Activated T-cell treated with anti-CD3 and anti-CD28 coated beads, Interleukin-2, amount 50 U/mL, for 72 hours (primary cell): ENCODE data around the gene GARIN5B. TPM values are rescaled to one million over a fixed set of nuclear protein-coding genes. Genes with fewer than 3 reads are reported as not detected.
"Not testable (repeated sequence)": the region's sequence is repeated elsewhere in the genome, so short reads cannot be mapped to it uniquely, and the experiment has no call there.

Source experiments
- ATAC-seq, 2 donors: fragments of 150-1000 bp; cut with Tn5 transposase; replicated peaks in 1 of 2; 2 replicates each; pipeline ENCODE4 v1.10.0; 2021; ENCODE audit warnings: moderate library complexity in 2 of 2, mild to moderate bottlenecking in 1 of 2
- DNase-seq, 2 donors: peaks; one replicate each; pipeline ENCODE4 v3.0.0; 2021 to 2022; ENCODE audit warnings: mixed read lengths in 1 of 2
- H3K27ac Mint-ChIP-seq: one replicate; pipeline ENCODE4 v1.8.0; 2022; ENCODE audit warnings: mild to moderate bottlenecking, moderate library complexity, mixed read lengths
- H3K27me3 Mint-ChIP-seq: one replicate; pipeline ENCODE4 v1.8.0; 2022; ENCODE audit warnings: low read depth, mixed read lengths
- H3K36me3 Mint-ChIP-seq, 2 donors: one replicate each; pipeline ENCODE4 v1.8.0; 2022; ENCODE audit warnings: mixed read lengths in 2 of 2, mild to moderate bottlenecking in 1 of 2; ENCODE audit not compliant: insufficient read depth in 2 of 2
- H3K4me1 Mint-ChIP-seq: one replicate; pipeline ENCODE4 v1.8.0; 2022; ENCODE audit warnings: low read depth, mixed read lengths
- H3K4me3 Mint-ChIP-seq, 2 donors: one replicate each; pipeline ENCODE4 v1.8.0; 2022; ENCODE audit warnings: mild to moderate bottlenecking in 2 of 2, mixed read lengths in 2 of 2, moderate library complexity in 2 of 2
- H3K9me3 Mint-ChIP-seq, 2 donors: one replicate each; pipeline ENCODE4 v1.8.0; 2022; ENCODE audit warnings: mixed read lengths in 2 of 2
- total RNA-seq, 2 donors: library from RNA; stranded (reverse); gene quantifications; one replicate each; pipeline ENCODE4 v1.2.3, GENCODE V29; 2022

Gene GARIN5B
- total RNA-seq, result under 1 TPM in 1 of 2 donors, not detected in 1; 0.07 TPM

DNA sequence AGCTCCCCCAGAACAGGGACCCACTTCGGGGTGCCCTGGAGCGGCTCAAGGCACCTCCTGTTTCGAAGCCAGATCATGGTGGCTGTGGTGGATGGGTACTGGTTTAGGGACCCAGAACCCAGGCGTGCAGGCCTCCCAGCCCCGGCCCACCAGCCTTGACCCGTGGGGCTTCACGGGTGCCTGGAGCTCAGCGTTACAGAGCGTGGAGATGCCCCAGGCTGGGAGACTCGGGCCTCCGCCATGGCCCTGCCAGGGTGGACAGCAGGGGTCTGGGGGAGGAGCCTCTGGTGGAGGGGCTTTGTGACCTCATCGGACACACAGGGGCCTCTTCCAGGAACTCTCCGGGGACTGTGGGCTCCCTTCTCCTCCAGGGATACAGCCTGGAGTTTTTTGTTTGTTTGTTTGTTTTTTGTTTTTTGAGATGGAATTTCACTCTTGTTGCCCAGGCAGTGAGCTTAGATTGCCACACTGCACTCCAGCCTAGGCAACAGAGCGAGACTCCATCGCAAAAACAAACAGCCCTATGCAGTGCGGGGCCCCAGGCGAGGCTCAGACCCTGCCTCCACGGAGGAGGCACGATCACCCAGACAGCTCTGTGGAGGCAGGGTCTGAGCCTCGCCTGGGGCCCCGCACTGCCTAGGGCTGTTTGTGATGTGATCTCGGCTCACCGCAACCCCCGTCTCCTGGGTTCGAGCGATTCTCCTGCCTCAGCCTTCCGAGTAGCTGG lies at the start of gene GARIN5B:
GARIN5B (minus strand) TSS at position 271 of the 727 bp plus-strand sequence; CDS start at position 77, 194 bp downstream.
- Mint-ChIP-seq H3K4me1 (no peaks in the 10 kb centered on the region), H3K9me3 (no peaks in the 10 kb centered on the region), H3K27me3 (no peaks in the 10 kb centered on the region), H3K36me3 (no peaks in the 10 kb centered on the region), H3K27ac (no peak within 1 kb of the TSS), H3K4me3 (no peak within 1 kb of the TSS)
- ATAC-seq, result no peak
- no peak for DNase-seq

DNA sequence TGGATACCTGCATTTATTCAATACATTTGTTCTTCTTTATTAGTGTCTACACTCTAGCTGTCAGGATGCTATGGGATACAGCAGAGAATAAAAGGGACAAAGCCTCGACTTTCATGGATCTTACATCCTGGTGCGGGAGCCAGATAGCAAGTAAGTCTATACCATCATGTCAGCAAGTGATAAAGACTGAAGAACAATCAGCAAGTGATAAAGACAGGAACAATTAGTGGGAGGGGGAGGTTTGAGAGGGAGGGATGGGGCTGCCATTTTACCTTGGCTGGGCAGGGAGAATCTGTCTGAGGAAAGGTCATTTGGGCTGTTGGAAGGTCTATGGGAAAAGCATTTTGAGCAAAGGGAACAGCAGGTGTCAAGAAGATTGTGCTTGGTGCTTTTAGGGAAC lies 47.1 kb upstream of the GARIN5B start:
- H3K27ac Mint-ChIP-seq, result no peak overlapping the region
- peaks cover 6% of the 10 kb centered on the region for H3K27me3 Mint-ChIP-seq
- DNase-seq (no peak), ATAC-seq (no peak)
- H3K36me3 Mint-ChIP-seq, result peaks cover 15 to 21% of the 10 kb centered on the region in 2 donors
- peaks cover 0 to 2% of the 10 kb centered on the region in 2 donors for H3K9me3 Mint-ChIP-seq
- H3K4me3 Mint-ChIP-seq, result no peak overlapping the region
- peaks cover 25% of the 10 kb centered on the region for H3K4me1 Mint-ChIP-seq

DNA sequence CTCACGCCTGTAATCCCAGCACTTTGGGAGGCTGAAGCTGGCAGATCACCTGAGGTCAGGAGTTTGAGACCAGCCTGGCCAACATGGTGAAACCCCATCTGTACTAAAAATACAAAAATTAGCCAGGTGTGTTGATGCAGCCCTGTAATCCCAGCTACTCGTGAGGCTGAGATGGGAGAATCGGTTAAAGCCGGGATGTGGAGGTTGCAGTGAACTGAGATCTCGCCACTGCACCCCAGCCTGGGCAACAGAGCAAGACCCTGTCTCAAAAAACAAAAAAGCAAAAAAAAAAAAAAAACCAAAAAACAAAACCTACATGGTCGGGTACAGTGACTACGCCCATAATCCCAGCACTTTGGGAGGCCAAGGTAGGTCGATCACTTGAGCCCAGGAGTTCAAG lies 46.1 kb upstream of the GARIN5B start:
- not testable (repeated sequence) for H3K27ac Mint-ChIP-seq, H3K27me3 Mint-ChIP-seq, H3K9me3 Mint-ChIP-seq, DNase-seq, ATAC-seq
- Mint-ChIP-seq H3K4me3 (peak overlapping the region in 1 of 2 donors; percentile 88), H3K4me1 (peaks cover 25% of the 10 kb centered on the region), H3K36me3 (peaks cover 15 to 21% of the 10 kb centered on the region in 2 donors)

DNA sequence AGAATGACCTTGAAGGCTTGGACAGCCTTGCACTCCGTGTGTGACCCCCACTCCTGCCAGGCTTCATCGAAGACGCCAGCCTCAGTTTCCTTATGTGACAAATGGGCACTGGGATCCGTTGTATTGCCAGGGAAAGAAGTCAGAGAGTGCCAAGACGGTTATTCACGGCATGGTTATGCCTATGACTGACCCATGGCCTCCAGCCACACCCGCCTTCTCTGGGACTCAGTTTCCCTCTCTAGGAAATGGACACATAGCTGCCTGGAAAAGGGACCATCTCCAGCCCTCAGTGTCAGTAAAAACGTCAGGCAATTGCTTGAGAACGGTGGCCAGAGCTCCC lies 45.4 kb upstream of the GARIN5B start:
- DNase-seq (no peak), ATAC-seq (no peak)
- Mint-ChIP-seq H3K9me3 (peaks cover 0 to 2% of the 10 kb centered on the region in 2 donors), H3K27ac (peak overlapping the region; percentile 93), H3K27me3 (peaks cover 6% of the 10 kb centered on the region), H3K4me3 (peak overlapping the region; percentile 88 to 95), H3K4me1 (peaks cover 26% of the 10 kb centered on the region), H3K36me3 (peaks cover 15 to 21% of the 10 kb centered on the region in 2 donors)

DNA sequence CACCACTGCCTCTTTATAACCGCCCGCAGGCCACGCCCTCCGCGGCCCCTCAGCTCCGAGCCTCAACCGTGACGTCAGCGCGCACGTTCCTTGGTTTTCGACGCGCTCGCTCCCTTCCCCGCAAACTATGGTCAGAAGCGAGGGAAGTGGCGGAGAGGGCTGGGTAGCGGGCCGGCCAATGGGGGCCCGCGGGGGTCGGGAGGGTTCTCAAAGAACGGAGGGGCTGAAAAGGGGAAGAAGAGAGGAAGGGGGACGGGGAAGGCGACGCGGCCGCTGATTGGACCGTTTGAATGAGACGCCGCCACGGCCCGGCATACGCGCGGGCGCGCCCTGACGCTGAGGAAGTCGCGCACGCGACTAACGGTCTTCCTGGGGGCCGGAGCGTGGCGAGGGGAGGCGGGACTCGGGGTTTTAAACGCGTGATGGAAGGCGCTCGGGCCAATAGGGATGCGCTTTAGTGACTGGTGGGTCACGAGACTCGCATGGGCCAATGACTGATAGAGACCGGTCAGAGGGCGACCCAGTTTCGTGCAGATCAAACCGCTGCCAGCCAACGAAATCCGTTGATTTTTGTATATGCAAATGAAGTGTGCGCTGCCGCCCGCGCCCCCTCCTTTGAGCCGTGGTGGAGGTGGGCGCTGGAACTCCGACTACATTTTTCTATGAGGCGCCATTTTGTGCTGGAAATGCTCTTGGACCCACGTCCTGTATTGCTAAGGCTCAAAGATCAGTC lies 44.9 kb upstream of the GARIN5B start:
- H3K9me3 Mint-ChIP-seq, result peaks cover 0 to 2% of the 10 kb centered on the region in 2 donors
- ATAC-seq, result peak; percentile 85 to 90
- peaks cover 6% of the 10 kb centered on the region for H3K27me3 Mint-ChIP-seq
- H3K27ac Mint-ChIP-seq, result peak overlapping the region; percentile 93
- DNase-seq, result peak; percentile 96 to 98
- peaks cover 17 to 25% of the 10 kb centered on the region in 2 donors for H3K36me3 Mint-ChIP-seq
- peak overlapping the region; percentile 88 to 95 for H3K4me3 Mint-ChIP-seq
- peaks cover 32% of the 10 kb centered on the region for H3K4me1 Mint-ChIP-seq

DNA sequence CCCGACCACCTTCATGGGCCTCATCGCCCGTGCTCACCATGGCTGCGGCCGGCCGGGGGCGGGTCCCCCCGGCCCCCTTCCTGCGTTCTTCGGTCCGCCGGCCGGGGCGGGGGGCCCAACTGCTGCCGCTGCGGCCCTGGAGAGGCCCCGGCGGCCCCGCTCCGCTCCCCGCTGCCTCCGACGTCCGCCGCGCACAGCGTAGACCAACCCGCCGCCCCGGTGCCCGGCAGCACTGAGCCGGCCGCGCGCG lies 44.4 kb upstream of the GARIN5B start, which contains the start of gene UBE2S:
UBE2S (minus strand) TSS at position 239 of the 250 bp plus-strand sequence; CDS start at position 40, 199 bp downstream.
- H3K36me3 Mint-ChIP-seq, result peaks cover 18 to 28% of the 10 kb centered on the region in 2 donors
- H3K4me3 Mint-ChIP-seq, result peak within 1 kb of the TSS; percentile 88 to 95
- H3K27me3 Mint-ChIP-seq, DNase-seq, H3K9me3 Mint-ChIP-seq: not testable (repeated sequence)
- H3K27ac Mint-ChIP-seq, result peak within 1 kb of the TSS; percentile 93
- peaks cover 35% of the 10 kb centered on the region for H3K4me1 Mint-ChIP-seq
- ATAC-seq, result peak; percentile 69 to 71

DNA sequence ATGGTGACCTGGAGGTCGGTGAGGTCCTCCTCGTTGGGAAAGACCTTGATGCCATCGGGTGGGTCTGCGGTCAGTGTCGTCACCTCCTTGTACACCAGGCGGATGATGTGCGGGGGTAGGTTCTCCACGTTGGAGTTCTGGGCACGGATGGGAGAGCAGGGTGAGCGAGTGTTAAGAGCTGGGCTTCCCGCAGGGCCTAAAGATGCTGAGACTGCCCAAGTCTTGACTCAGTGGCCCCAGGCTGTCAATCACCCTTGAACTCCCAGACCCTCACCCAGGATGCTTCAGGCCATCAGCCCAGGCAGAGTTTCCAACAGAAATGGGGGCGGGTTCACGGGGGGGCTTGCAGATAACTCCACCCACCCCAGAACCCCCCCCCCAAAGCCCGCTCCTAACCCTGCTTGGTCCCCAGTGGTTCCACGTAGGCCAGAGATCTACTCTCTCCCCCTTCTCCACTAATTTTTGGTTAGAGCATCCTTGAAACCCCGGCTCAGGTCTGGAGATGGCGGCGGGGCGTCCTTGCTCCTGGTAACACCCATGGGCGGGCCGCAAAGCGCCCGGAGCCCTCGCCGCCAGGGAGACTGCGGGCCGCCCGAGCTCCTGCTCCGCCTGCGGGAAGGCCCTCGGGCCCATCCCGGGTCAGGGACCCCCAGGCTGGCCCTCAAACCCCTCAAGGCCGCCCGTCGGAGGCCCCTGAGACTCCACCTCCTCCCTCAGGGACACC lies 43.9 kb upstream of the GARIN5B start:
- Mint-ChIP-seq H3K27me3 (peaks cover 6% of the 10 kb centered on the region), H3K27ac (peak overlapping the region; percentile 89), H3K36me3 (peaks cover 18 to 28% of the 10 kb centered on the region in 2 donors), H3K4me1 (peaks cover 38% of the 10 kb centered on the region), H3K9me3 (peaks cover 0 to 2% of the 10 kb centered on the region in 2 donors), H3K4me3 (peak overlapping the region; percentile 88 to 95)
- ATAC-seq (no peak), DNase-seq (no peak)

DNA sequence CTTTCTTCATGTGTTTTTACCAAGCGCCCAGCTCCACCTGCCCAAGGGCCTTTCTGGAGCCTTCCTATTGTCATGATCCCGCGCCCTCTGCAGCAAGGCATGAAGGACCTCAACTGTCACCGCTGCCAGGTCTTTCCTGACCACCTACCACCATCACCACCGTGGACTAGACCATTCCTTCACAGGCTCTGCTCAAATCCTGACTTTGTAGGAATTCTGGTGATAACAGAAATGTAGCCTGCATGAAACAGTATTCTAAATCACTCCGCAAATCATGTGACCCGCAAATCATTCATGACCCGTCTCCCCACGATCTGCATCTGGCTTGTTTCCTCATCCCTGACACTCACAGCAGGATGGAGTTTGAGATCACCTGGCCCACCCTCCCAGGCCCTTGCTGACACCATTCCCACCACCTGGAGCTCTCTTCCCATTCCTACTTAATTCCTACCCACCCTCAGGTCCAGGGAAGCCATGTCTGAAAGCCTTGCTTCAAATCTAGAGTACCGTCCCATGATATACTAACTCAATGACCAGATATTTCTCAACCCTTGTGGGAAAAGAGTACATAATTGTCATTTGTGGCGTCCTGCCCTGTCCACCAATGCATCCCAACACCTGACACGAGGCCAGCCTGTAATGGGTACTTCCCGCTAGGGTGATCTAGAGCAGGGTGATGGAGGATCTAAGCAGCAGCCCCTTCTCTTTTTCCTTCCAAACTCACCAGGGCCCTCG lies 43.2 kb upstream of the GARIN5B start:
- H3K36me3 Mint-ChIP-seq, result peaks cover 20 to 28% of the 10 kb centered on the region in 2 donors
- H3K9me3 Mint-ChIP-seq, result peaks cover 0 to 2% of the 10 kb centered on the region in 2 donors
- no peak for DNase-seq
- peak overlapping the region; percentile 88 to 95 for H3K4me3 Mint-ChIP-seq
- peaks cover 40% of the 10 kb centered on the region for H3K4me1 Mint-ChIP-seq
- peaks cover 3% of the 10 kb centered on the region for H3K27me3 Mint-ChIP-seq
- H3K27ac Mint-ChIP-seq, result peak overlapping the region; percentile 89
- no peak for ATAC-seq

DNA sequence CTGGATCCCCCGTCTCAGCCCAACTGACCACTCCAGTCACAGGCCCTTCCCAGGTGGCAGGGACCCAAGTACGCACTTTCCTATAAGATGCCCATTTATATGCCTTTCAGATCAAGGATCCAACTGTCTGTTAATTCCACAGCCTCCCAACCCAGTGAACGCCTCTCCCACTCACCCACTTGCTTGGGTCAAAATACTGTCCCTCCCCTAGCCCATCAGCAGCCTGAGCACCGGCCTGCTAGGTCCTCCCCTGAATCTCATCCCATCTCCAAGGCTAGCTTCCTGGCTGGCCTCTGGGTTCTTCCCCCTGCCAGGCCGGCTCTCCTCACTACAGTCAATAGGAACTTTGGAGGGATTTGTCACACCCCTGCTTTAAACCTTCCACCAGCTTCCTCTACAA lies 42.6 kb upstream of the GARIN5B start:
- H3K4me3 Mint-ChIP-seq, result peak overlapping the region; percentile 88 to 95
- ATAC-seq (no peak), DNase-seq (no peak)
- H3K9me3 Mint-ChIP-seq, result peaks cover 0 to 2% of the 10 kb centered on the region in 2 donors
- H3K4me1 Mint-ChIP-seq, result peaks cover 40% of the 10 kb centered on the region
- peaks cover 21 to 30% of the 10 kb centered on the region in 2 donors for H3K36me3 Mint-ChIP-seq
- H3K27me3 Mint-ChIP-seq, result no peaks in the 10 kb centered on the region
- H3K27ac Mint-ChIP-seq, result peak overlapping the region; percentile 89

DNA sequence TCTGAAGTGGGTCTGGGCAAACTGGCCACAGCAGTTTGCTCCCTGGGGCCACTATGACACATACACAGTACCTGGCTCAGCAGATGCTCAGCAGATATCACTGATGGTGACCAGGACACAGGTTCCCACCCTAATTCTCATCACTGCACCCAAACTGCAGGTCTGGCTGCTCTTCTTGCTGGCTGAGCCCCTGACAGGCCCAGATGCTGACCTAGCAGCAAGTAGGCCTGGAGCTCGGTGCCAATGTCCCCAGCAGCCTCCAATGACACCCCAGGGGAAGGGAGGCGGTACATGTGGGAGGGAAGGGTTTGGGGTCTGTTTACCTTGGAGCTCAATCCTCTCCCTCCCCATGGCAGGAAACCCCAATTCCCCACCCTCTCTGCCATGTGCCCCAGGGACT lies 39.4 kb upstream of the GARIN5B start:
- DNase-seq (no peak), ATAC-seq (peak in 1 of 2 donors; percentile 1)
- Mint-ChIP-seq H3K4me3 (no peak overlapping the region), H3K27ac (no peak overlapping the region), H3K9me3 (no peaks in the 10 kb centered on the region), H3K36me3 (peaks cover 19 to 25% of the 10 kb centered on the region in 2 donors), H3K27me3 (no peaks in the 10 kb centered on the region), H3K4me1 (peaks cover 54% of the 10 kb centered on the region)

DNA sequence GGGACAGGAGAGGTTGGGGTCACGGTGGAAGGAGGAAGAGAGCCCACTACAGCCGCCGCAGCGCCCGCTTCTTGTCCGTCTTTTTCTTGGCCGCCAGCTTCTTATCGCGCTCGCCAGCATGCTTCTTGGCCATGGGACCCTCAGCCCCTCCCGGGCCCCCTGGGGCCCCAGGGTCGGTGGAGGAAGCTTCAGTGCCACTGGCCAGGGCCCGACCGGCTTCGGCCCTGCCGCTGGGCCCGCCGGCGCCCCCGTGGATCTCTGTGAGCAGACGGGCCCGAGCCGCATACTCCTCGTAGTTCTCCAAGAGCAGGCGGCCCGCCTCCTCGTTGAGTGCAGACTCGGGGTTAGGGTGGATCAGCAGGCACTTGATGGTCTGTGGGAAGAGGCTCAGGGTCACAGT lies 38.3 kb upstream of the GARIN5B start:
- H3K27ac Mint-ChIP-seq, H3K9me3 Mint-ChIP-seq, ATAC-seq, DNase-seq, H3K27me3 Mint-ChIP-seq, H3K4me3 Mint-ChIP-seq: not testable (repeated sequence)
- peaks cover 51% of the 10 kb centered on the region for H3K4me1 Mint-ChIP-seq
- H3K36me3 Mint-ChIP-seq, result peaks cover 15 to 20% of the 10 kb centered on the region in 2 donors

DNA sequence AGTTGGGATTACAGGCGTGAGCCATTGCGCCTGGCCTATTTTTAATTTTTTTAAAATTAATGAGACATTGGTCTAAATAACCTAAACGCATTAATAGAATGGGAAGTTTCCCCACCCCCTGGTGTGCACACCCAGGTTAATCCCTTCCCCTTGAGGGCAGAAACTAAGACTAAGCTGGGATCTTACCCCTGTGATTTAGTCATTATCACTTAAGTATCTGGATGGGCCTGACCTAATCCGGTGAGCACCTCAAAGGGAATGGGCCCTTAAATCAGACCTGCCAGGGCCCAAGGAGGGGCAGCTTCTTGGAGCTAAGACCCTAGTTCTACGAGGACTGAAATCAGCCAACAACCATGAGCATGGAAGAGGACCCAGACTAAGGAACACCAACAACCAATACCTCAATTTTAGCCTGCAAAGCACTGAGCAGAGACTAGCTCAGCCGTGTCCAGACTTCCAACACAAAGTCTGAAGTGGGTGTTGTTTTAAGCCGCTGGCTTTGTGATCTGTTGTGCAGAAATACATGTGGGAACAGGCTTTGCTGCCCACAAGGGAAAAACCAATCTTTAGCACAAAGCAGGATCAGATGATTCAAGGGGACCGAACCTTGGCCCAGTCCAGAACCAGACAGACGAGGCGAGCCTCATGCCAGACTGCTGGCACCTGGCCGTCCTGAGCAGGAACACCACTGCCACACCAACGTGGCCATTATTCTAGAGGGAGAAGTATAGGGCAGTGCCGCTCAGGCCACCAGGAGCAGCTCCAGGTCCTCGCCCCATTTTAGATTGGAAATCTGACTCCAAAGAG lies 37.4 kb upstream of the GARIN5B start:
- DNase-seq (no peak), ATAC-seq (peak in 1 of 2 donors; percentile 10)
- no peak overlapping the region for H3K4me3 Mint-ChIP-seq
- peaks cover 7 to 11% of the 10 kb centered on the region in 2 donors for H3K36me3 Mint-ChIP-seq
- no peaks in the 10 kb centered on the region for H3K9me3 Mint-ChIP-seq
- no peak overlapping the region for H3K27ac Mint-ChIP-seq
- H3K4me1 Mint-ChIP-seq, result peaks cover 42% of the 10 kb centered on the region
- no peaks in the 10 kb centered on the region for H3K27me3 Mint-ChIP-seq
